ENCODE results near the gene PAPPA.
A peak's percentile ranks its signal among the peaks of the same experiment; 100 is the strongest.

The PAPPA gene

DNA sequence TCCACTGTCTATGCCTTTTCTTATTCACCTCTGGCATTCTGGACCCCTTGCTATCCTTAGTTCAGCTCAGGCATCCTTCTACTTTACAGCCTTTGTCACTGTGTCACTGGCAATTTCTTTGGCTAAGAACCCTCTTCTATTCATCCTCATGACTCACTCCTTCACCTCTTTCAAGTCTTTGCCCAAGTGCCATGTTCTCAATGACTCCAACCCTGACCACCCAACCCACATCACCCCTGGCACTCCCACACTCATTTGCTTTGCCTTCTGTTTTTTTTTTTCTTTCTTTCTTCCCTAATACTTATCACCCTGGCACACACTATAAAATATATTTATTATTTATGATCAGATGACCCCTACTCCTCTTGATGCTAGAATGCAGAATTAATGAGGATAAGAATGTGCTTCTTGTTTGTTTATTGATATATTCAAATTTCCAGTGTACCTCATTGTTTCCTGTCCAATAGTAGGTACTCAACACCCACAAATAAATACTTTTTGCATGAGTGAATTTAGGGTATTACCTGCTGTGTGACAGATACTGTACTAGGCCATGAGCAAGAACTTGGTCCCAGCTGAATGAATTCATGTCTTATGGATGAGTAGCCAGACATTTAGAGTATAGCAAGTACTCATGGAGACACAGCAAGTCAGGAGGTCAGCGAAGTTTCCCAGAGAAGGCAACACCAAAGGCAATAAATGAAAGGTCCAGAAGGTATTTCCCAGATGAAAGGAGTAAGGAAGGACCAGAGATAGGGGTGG, 236.1 kb downstream of the PAPPA start:
- no peak for DNase-seq (ENCODE audit: low read depth)
- no peak overlapping the region for H3K4me3 ChIP-seq (ENCODE audit: control insufficient read depth, low read depth, low read length)
- TF ChIP-seq, protein P1, sequence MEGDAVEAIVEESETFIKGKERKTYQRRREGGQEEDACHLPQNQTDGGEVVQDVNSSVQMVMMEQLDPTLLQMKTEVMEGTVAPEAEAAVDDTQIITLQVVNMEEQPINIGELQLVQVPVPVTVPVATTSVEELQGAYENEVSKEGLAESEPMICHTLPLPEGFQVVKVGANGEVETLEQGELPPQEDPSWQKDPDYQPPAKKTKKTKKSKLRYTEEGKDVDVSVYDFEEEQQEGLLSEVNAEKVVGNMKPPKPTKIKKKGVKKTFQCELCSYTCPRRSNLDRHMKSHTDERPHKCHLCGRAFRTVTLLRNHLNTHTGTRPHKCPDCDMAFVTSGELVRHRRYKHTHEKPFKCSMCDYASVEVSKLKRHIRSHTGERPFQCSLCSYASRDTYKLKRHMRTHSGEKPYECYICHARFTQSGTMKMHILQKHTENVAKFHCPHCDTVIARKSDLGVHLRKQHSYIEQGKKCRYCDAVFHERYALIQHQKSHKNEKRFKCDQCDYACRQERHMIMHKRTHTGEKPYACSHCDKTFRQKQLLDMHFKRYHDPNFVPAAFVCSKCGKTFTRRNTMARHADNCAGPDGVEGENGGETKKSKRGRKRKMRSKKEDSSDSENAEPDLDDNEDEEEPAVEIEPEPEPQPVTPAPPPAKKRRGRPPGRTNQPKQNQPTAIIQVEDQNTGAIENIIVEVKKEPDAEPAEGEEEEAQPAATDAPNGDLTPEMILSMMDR (IDR thresholded peaks at IDR 0.05; ENCODE audit: control insufficient read depth, insufficient read depth, low read depth, low read length, missing control alignments), result no peak

DNA sequence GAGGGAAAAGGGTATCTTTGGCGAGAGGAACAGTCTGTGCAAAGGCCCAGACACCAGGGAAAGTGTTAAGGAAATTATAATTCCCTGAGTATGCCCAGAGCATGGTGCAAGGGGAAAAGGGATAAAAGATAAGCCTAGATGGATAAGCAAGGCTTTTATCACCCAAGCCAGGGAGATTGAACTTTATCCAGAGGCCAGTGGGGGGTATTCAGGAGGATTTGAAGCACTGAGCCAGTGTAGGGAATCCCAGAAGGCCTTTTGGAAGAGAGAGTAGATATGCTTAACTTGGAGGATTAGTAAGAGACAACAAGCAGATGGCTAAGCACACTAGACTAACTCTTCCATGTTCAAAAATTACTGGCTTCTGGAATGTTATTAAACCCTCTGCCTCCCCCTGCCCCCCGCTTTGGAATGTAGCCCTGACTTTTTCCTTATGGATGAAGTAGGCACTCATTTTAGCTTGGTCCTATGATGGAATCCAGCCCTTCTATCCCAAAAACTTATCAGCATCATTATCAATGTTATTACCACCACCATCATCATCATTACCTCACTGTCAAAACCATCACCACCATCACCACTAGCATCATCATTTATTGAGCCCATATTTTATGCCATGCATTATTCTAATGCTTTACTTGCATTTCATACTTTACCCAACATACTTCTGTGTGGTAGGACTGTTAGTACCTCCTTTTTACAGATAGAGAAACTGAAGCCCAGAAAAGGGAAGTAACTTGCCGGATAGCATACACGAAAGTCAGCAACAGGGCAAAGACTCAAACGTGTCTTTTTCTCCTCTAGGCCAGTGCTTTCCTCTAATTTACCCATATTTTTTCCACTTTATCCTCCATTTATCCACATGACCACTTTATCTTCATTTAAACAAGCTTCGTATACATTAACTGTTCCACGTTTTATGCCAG, 237.0 kb downstream of the PAPPA start:
- TF ChIP-seq, protein P1 (IDR thresholded peaks at IDR 0.05; ENCODE audit: control insufficient read depth, insufficient read depth, low read depth, low read length, missing control alignments), result no peak
- no peak for DNase-seq (ENCODE audit: low read depth)
- H3K4me3 ChIP-seq (ENCODE audit: control insufficient read depth, low read depth, low read length), result no peak overlapping the region

DNA sequence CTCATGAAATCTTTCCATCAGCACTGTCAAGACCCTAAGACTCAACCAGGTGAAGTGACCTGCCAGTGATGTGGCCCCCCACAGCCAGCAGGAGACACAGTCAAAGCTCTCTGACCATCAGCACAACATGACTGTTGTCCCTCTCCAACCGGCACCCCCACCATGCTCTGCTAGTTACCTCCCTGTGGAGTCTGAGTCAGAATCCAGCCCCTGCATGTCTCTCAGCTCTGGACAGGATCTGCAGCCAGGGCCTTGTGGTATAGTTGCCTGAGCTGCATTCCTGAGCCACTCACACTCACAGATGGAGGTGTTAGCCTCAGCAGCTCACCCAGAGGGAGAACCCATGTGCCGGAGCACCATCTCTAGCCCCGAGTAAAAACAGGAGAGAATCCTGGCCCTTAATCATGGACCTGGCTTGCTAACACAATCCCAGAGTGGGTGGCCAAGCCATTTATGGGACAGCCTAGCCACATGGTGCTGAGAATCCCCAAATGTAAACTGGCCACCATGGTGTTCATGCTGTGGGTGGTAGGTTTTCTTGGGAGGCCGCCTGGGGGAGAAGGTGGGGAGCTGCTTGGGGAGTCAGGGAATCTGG, 237.8 kb downstream of the PAPPA start:
- peak; percentile 55 for DNase-seq (ENCODE audit: low read depth)
- H3K4me3 ChIP-seq (ENCODE audit: control insufficient read depth, low read depth, low read length), result no peak overlapping the region
- TF ChIP-seq, protein P1 (IDR thresholded peaks at IDR 0.05; ENCODE audit: control insufficient read depth, insufficient read depth, low read depth, low read length, missing control alignments), result no peak

DNA sequence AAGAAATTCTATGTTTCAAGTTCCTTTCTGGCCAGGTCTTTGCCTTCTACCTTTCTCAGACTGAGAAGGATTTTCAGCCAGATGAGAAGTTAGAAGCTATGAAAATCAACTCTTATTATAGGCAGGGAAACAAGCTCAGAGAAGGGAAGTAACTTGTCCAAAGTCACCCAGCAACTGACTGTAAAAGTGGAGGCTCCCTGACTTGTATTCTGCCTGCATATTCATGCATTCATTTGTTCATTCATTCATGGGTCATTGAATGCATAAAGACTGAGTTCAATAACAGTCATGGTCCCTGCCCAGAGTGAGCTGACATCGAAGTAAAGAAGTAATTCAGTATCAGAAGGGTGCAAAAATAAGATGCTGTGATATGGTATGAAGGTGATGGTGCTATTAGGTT, 239.6 kb downstream of the PAPPA start:
- no peak overlapping the region for H3K4me3 ChIP-seq (ENCODE audit: control insufficient read depth, low read depth, low read length)
- TF ChIP-seq, protein P1 (IDR thresholded peaks at IDR 0.05; ENCODE audit: control insufficient read depth, insufficient read depth, low read depth, low read length, missing control alignments), result no peak
- DNase-seq (ENCODE audit: low read depth), result no peak

DNA sequence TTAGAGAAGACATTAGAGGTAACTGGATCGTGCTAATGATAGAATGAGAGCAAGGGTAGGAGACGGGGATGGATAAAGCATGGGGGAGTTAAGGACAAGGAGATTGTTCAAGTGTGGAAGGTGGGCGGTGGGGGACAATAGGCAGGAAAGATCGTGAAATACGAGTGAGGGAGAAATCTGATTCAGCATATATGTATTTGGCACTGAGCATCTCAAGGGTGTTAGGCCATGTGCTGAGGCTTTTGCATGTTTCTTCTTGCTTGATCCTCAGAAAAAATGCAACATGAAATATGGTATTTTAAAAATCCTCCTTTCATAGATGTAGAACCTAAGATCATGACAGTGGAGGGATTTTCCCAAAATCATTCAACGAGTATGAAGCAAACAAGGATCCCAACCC, 240.5 kb downstream of the PAPPA start:
- TF ChIP-seq, protein P1 (IDR thresholded peaks at IDR 0.05; ENCODE audit: control insufficient read depth, insufficient read depth, low read depth, low read length, missing control alignments), result no peak
- no peak overlapping the region for H3K4me3 ChIP-seq (ENCODE audit: control insufficient read depth, low read depth, low read length)
- no peak for DNase-seq (ENCODE audit: low read depth)

DNA sequence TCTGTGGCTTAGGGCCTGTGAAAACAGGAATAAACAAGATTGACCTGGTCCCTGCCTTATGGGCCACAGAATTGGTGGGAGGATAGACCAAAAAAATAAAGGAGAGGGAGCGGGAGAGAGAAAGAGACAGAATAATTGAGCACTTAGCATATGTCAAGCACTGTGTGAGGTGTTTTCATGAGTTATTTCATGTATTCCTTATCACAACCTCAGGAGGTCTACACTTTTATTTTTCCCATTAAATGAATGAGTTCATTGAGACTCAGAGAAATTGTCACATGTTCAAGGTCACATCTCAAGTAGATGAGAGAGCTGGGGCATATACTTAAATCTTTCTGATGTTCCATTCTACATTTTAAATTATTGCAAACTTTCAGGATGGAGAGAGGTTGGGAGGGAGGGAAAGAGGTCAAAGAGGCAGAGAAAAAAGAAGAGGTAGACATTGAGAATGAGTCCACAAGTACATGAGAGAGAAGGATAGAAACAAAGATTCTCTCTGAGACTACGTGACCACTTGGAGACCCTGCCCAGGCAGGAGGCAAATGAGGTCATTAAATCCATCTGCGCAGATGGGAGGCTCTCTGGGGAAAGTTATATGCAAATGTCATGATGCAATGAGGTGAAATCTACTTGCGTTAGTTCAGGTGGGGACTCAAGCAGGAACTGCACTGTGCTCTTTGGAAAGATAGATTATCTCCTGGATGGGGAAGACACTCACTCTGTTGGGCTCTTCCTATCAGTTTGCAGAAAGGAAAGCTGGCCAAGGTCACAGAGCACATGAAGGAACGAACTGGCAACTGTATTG, 241.5 kb downstream of the PAPPA start:
- no peak for DNase-seq (ENCODE audit: low read depth)
- no peak overlapping the region for H3K4me3 ChIP-seq (ENCODE audit: control insufficient read depth, low read depth, low read length)
- TF ChIP-seq, protein P1 (IDR thresholded peaks at IDR 0.05; ENCODE audit: control insufficient read depth, insufficient read depth, low read depth, low read length, missing control alignments), result no peak
